OCI-LY3 (cell line): ENCODE results near the gene UBA5.

Source experiments
- H2AFZ ChIP-seq: fragments of 200-600, 300-600 bp; shearing (Covaris generic); 2 replicates; pipeline ENCODE4 v1.6.0; 2014; ENCODE audit warnings: antibody characterized with exemption, low read depth, low read length
- H3K27ac ChIP-seq: fragments of 200-600, 300-600 bp; sonication (generic); 2 replicates; pipeline ENCODE4 v1.5.1; 2014; ENCODE audit warnings: mild to moderate bottlenecking, low read length, moderate library complexity, mixed read lengths
- H3K27me3 ChIP-seq: fragments of 200-600, 300-600 bp; sonication (generic); 2 replicates; pipeline ENCODE4 v1.6.1; 2014; ENCODE audit warnings: low read depth, low read length, mixed read lengths
- H3K36me3 ChIP-seq: fragments of 200-600, 300-600 bp; sonication (generic); replicated peaks from 2 replicates; pipeline ENCODE3; 2014; ENCODE audit warnings: low read depth, low read length, mixed read lengths
- H3K4me1 ChIP-seq: fragments of 300-600, 200-600 bp; sonication (generic); 2 replicates; pipeline ENCODE4 v1.6.1; 2014; ENCODE audit warnings: low read length, mixed read lengths
- H3K4me2 ChIP-seq: fragments of 200-600, 300-600 bp; sonication (generic); 2 replicates; pipeline ENCODE4 v1.6.1; 2014; ENCODE audit warnings: low read length, mixed read lengths
- H3K4me3 ChIP-seq: fragments of 300-600, 200-600 bp; sonication (generic); 2 replicates; pipeline ENCODE4 v1.5.1; 2014; ENCODE audit warnings: antibody characterized with exemption, mild to moderate bottlenecking, low read length, moderate library complexity
- H3K79me2 ChIP-seq: fragments of 300-600, 200-600 bp; shearing (Covaris generic); 2 replicates; pipeline ENCODE4 v1.6.1; 2014; ENCODE audit warnings: mild to moderate bottlenecking, low read length, mixed read lengths
- H3K9ac ChIP-seq: fragments of 300-600, 200-600 bp; shearing (Covaris generic); 2 replicates; pipeline ENCODE4 v1.6.0; 2014; ENCODE audit warnings: mild to moderate bottlenecking, low read length, moderate library complexity
- H3K9me3 ChIP-seq: fragments of 200-600, 300-600 bp; shearing (Covaris generic); 2 replicates; pipeline ENCODE4 v1.6.1; 2014; ENCODE audit warnings: low read length, mixed read lengths; ENCODE audit not compliant: insufficient read depth
- H4K20me1 ChIP-seq: fragments of 200-600, 300-600 bp; sonication (generic); 2 replicates; pipeline ENCODE4 v1.6.1; 2016; ENCODE audit warnings: low read length, mixed read lengths; ENCODE audit not compliant: insufficient read depth
- CTCF ChIP-seq: fragments of 200-600, 300-600 bp; sonication (generic); IDR thresholded peaks from 2 replicates; pipeline ENCODE4 v1.5.1; 2014; ENCODE audit warnings: antibody characterized with exemption, low read length, low read depth
- EZH2phosphoT487 ChIP-seq: fragments of 200-600 bp; shearing (Covaris generic); IDR thresholded peaks from 2 replicates; pipeline ENCODE4 v1.6.1; 2018; ENCODE audit warnings: antibody characterized with exemption, mixed run types, low read depth

Gene UBA5

GRCh38 chr3:132655471-132655870 lies 4.7 kb upstream of the UBA5 start:
- Histone ChIP-seq H3K4me3 (no peak overlapping the region), H3K4me1 (peaks cover 8% of the 10 kb centered on the region), H3K36me3 (no peaks in the 10 kb centered on the region), H4K20me1 (no peaks in the 10 kb centered on the region), H3K79me2 (peaks cover 19% of the 10 kb centered on the region), H3K27me3 (no peaks in the 10 kb centered on the region), H3K9ac (no peak overlapping the region), H3K27ac (no peak overlapping the region), H3K9me3 (no peaks in the 10 kb centered on the region), H3K4me2 (no peak overlapping the region), H2AFZ (no peak overlapping the region)
- TF ChIP-seq CTCF: no peak
- TF ChIP-seq EZH2phosphoT487: no peak

- H3K4me1 ChIP-seq: peaks cover 19% of the 10 kb centered on the region
- H3K36me3 ChIP-seq: no peaks in the 10 kb centered on the region
- H3K9ac ChIP-seq: peak overlapping the region; percentile 87; the same call in 1 of the 2 replicates
- H3K27me3 ChIP-seq: no peaks in the 10 kb centered on the region
- peak overlapping the region; percentile 92 for H3K4me3 ChIP-seq
- H3K79me2 ChIP-seq: peaks cover 45% of the 10 kb centered on the region
- no peak for TF ChIP-seq CTCF
- TF ChIP-seq EZH2phosphoT487: no peak
- no peaks in the 10 kb centered on the region for H3K9me3 ChIP-seq
- peaks cover 7% of the 10 kb centered on the region; the same call in 1 of the 2 replicates for H4K20me1 ChIP-seq
- H3K4me2 ChIP-seq: peak overlapping the region; percentile 78
- no peak overlapping the region for H2AFZ ChIP-seq
- H3K27ac ChIP-seq: no peak overlapping the region
Measured at GRCh38 chr3:132657869-132658747, 2.0 kb upstream of the UBA5 start.

- peak overlapping the region; percentile 87 for H3K9ac ChIP-seq
- TF ChIP-seq CTCF (no peak), EZH2phosphoT487 (no peak)
- H3K4me1 ChIP-seq: peaks cover 19% of the 10 kb centered on the region
- H4K20me1 ChIP-seq: peaks cover 16% of the 10 kb centered on the region; the same call in 1 of the 2 replicates
- H3K36me3 ChIP-seq: no peaks in the 10 kb centered on the region
- H3K27ac ChIP-seq: no peak overlapping the region
- peak overlapping the region; percentile 89 for H2AFZ ChIP-seq
- no peaks in the 10 kb centered on the region for H3K9me3 ChIP-seq
- H3K27me3 ChIP-seq: no peaks in the 10 kb centered on the region
- H3K79me2 ChIP-seq: peaks cover 54% of the 10 kb centered on the region
- H3K4me2 ChIP-seq: peak overlapping the region; percentile 78
- H3K4me3 ChIP-seq: peak overlapping the region; percentile 92
Measured at GRCh38 chr3:132659000-132659364, 1.1 kb upstream of the UBA5 start.

GRCh38 chr3:132659365-132660051 lies 621 bp upstream of the UBA5 start, which contains the start of gene ACAD11:
Gene ACAD11, minus strand, starts transcription at chr3:132659809. Its CDS starts 58 bp downstream, at chr3:132659751.
- TF ChIP-seq EZH2phosphoT487 (no peak), CTCF (peak; percentile 64)
- H4K20me1 ChIP-seq: peaks cover 21% of the 10 kb centered on the region; the same call in 1 of the 2 replicates
- H3K36me3 ChIP-seq: no peaks in the 10 kb centered on the region
- no peaks in the 10 kb centered on the region for H3K27me3 ChIP-seq
- peaks cover 59% of the 10 kb centered on the region for H3K79me2 ChIP-seq
- H2AFZ ChIP-seq: peak within 1 kb of the TSS; percentile 89
- peak within 1 kb of the TSS; percentile 54 for H3K27ac ChIP-seq
- H3K4me2 ChIP-seq: peak within 1 kb of the TSS; percentile 78
- H3K9ac ChIP-seq: peak within 1 kb of the TSS; percentile 87
- H3K4me1 ChIP-seq: peaks cover 19% of the 10 kb centered on the region
- H3K9me3 ChIP-seq: no peaks in the 10 kb centered on the region
- H3K4me3 ChIP-seq: peak within 1 kb of the TSS; percentile 92
